ENCODE results near the gene FNDC3B.
"Not testable (repeated sequence)": the region's sequence is repeated elsewhere in the genome, so short reads cannot be mapped to it uniquely, and the experiment has no call there.

FNDC3B gene

DNA sequence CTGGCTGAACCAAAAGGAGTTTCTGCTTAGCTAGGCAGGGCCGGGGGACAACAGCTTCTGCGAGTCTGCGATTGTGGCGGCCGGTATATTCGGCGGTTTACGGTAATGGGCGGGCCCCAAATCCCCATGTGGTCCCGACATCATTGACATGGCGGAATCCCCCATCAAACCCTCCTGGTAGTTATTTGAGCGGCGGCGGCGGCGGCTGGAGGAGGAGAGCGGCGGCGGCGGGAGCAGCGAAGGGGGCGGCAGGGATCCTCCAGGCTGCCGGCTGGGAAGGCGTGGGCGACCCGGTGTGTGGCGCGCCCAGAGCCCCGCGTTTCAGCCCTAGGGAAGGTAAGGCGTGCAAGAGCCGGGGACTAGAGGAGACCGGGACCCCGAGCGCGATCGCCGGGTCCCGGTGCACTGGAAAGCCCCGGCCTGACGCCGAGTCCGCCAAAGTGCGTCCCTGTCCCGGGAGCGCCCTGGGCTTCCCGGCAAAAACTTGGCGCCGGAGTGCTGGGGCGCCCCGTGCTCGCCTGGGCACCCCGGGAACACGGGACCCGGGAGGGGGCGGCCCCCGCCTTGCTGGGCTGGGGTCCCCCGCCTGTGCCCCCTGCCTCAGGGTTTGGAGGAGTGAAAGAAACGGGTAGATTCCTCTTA, at the start of gene FNDC3B:
FNDC3B (plus strand) TSS at position 143 of the 642 bp plus-strand sequence. CDS start 72,902 bp downstream, outside the sequence.
- peak; percentile 97 to 99 for DNase-seq

- not testable (repeated sequence) for DNase-seq
Observed at GRCh38 chr3:171990239-171990638, 49.1 kb upstream of the FNDC3B start.

GRCh38 chr3:171991166-171991565, 48.2 kb upstream of the FNDC3B start:
- DNase-seq: no peak

DNA sequence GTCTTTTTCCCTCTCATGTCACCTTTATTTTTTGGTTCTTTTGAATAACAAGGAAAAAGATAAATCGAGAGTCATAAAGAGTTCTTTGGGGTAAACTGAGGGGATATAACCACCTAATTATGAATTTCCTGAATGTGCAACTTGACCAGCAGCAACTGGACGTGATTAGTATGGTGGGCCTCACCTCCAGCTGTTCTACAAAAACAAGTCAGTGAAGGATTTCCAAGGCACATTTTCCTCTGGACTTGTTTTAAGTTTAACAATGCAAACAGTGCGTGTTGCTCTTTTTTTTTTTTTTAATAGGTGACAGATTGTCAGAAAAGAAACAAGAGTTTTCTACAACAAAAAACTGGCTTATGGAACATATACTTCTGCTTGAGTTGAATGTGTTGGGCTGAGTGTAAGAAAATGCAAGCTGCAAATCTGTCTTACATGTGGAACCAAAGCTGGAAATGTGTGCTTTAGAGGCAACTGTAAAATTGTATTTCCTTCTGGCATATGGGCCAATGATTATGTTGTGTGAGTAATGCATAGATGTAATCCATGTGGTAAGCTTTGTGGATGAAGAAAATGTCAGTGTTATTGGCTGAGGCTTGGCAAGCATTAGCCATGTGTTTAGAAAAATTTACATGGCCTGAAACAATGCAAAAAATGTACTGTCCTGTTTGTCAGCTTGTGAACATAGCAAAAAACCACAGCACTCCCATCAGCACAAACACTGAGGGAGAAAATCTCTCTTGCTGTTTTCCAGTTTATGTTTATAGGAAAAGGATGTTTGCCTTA, 44.5 kb upstream of the FNDC3B start:
- DNase-seq: no peak

DNA sequence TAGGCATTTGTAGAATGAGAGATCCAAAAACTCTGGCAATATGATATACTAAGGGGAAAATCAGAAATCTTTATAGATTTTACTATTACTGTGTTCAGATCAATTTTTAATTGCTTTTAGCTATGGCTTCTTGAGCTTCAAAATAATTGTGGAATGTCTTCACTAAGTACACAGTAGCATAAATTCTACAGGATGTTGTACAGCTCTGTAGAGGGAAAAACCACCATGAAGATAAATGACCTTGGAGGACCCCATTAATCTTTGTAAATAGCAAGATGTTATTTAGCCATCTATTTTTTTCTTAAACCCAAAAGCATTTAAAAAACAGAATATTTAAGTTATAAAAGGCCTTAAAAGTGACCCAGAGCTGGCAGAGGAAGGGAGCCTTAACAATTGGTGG, 43.9 kb upstream of the FNDC3B start:
- no peak for DNase-seq

DNA sequence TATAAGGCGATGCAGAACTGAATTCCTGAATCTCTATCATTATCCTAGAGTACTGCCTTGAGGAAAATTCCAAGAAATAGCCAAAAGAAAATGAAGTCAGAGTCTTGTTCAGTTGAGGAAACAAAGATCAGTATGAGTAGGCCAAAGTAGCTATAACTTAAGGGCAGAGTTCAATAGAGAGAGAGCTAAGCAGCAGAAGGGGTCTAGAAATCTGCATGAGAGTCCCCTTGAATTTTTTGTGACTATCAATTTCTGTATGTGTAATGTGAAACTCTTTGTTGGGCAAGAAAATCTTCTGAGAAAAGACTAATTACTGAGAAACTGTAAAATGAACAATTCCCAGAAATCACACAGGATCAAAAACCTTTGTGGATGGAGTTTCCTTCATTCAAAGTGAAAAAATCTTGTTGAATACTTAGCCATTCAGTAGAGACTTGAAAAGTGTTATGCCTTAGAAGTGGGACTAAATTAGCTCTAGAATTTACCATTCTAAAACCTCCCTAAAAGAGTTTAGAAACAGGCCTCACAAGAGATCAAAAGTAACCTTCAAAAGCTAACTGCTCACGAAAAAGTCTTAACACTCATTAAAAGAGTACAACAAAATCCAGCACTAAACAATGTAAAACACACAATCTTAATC, 43.1 kb upstream of the FNDC3B start:
- DNase-seq: no peak

GRCh38 chr3:171998731-171999130, 40.6 kb upstream of the FNDC3B start:
- not testable (repeated sequence) for DNase-seq

DNA sequence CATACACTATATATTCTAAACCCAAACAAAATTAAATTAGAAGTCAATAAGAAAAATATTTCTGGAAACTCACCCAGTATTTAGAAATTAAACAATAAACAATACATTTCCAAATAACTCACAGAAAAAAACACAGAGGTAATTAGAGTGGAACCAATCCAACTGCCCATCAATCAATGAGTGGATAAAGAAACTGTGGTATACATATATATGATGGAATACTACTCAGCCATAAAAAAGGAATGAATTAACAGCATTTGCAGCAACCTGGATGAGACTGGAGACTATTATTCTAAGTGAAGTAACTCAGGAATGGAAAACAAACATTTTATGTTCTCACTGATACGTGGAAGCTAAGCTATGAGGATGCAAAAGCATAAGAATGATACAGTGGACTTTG, 37.8 kb upstream of the FNDC3B start:
- not testable (repeated sequence) for DNase-seq

DNA sequence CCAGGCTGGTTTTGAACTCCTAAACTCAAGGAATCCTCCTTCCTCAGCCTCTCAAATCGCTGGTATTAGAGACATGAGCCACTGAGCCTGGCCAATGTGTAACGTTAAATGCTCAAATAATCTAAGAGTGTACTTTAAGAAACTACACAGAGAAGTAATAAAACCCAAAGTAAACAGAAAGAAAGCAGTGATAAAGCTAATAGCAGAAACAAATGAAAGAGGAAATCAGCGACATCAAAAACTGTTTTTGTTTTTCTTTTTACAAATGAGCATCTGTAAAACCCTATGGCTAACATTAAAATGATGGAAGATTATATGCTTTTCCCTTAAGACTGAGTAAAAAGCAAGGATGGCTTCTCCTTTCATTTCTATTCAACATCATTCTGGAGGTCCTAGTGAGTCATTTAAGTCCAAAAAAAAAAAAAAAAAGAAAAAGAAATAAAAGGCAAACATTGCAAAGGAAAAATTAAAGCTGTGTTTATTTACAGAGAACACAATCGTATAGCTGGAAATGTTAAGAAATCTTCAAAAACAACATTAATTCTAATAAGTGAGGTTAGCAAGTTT, 36.8 kb upstream of the FNDC3B start:
- no peak for DNase-seq

DNA sequence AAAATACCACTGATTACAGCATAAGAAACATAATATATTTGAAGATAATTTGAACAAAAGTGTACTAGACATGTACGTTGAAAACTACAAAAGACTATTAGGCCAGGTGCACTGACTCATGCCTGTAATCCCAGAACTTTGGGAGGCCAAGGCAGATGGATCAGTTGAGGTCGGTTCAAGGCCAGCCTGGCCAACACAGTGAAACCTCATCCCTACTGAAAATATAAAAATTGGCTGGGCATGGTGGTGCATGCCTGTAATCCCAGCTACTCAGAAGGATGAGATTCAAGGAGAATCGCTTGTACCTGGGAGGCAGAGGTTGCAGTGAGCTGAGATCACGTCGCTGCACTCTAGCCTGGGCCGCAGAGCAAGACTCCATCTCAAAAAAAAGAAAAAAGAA, 36.2 kb upstream of the FNDC3B start:
- DNase-seq: no peak

DNA sequence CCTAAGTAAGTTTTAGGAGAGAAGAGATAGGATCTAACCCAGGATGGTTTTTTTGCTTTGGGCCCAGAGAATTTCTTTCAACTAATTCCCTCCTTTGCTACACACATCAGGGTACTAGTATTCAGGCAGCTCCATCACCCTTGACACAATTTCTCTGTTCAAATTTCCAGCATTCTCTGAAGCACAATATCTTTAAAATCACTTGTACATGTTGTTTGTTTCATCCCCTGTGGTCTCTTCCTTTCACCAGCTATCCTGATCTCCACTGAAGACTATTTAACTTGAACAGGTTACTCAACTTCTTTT, 32.4 kb upstream of the FNDC3B start:
- DNase-seq: no peak

GRCh38 chr3:172009803-172010202, 29.6 kb upstream of the FNDC3B start:
- no peak for DNase-seq

DNA sequence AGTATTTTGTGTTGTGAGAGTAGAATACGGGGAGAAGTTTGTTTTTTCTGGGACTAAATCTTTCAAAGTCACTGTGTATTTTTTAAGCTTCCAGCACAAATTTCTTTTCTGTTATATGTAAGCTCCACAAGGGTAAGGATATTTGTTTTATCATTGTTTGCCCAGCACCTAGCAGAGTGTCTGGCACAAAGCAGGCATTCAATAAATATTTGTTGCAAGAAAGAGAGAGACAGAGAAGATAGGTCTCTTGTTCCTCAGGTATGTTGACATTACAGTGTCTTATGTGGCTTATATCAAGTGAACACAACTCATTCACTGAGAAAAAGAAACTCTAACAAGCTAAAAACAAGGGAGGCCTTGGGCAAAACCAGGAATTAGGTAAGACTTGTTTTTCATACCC, 26.6 kb upstream of the FNDC3B start:
- DNase-seq: no peak

- DNase-seq: peak; percentile 31 to 35
Observed at GRCh38 chr3:172014145-172014544, 25.2 kb upstream of the FNDC3B start.

DNA sequence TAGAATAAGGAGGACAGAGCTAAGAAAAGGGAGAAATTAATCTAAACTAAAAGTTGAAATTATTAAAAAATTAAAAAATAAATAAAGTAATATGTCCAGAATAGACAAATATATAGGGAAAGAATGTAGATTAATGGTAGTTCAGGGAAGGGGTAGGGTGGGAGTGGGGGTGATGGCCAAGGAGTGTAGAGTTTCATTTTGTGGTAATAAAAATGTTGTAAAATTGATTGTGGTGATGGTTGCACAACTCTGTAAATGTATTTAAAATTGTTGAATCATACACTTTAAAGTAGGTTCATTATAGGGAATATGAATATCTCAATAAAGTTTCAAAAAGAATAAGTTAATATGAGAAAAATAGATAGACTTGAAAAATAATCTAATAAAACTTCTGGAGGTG, 21.0 kb upstream of the FNDC3B start:
- DNase-seq: no peak

DNA sequence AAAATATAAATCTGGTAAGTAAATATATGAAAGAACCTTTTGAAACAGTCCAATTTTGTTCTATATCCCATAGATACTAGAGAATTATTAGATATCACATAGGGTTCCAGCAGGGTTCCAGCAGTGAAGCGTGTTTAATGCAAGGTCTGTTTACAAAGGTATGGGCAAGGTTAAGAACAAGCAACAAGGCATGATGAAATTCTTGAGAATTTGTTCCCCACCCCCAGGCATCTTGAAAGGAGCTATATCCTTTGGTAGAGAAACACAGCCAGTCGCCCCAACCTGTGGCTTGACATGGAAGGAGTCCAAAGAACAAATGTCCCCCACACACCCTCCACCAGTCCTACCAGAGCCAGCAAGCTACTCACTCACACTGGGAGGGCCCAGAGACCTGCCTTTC, 18.6 kb upstream of the FNDC3B start:
- DNase-seq: no peak

DNA sequence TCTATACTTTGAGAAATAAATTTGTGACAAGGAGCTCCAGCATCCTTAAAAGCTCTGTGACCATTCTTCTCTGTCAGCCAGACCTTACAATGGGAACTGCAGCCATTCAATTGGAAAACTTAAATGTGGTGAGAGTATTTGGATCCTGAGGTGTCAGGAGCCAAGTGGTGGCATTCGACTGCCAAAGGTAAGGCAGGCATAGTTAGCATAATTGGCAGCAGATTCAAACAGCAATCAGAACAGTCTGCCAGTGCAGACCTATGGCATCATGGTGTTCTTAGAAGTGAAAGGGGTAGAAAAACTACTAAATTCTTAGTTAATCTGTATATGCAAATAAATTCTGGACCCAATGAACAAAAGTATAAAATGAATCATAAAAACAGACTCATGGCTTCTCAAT, 18.2 kb upstream of the FNDC3B start:
- no peak for DNase-seq

- no peak for DNase-seq
Observed at GRCh38 chr3:172021859-172022258, 17.5 kb upstream of the FNDC3B start.

GRCh38 chr3:172023915-172024314, 15.5 kb upstream of the FNDC3B start:
- no peak for DNase-seq

DNA sequence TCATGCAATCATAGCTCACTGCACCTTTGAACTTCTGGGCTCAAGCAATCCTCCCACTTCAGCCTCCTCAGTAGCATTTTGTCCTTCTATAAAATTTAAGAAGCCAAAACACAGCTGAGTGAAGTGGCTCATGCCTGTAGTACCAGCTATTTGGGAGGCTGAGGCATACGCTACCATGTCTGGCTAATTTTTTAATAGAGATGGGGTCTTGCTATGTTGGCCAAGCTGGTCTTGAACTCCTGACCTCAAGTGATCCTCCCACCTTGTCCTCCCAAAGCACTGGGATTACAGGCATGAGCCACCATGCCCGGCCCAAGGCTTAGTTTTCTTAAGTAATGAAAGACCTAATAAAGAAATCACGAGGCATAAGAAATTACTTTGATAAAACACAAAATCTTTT, 14.7 kb upstream of the FNDC3B start:
- DNase-seq: no peak

- no peak for DNase-seq
Observed at GRCh38 chr3:172029425-172030098, 9.8 kb upstream of the FNDC3B start.

GRCh38 chr3:172030181-172030580, 9.2 kb upstream of the FNDC3B start:
- DNase-seq: no peak

GRCh38 chr3:172031996-172032395, 7.4 kb upstream of the FNDC3B start:
- DNase-seq: no peak
